ENCODE data around the gene LRRC4C. TPM values are rescaled to one million over a fixed set of nuclear protein-coding genes. Genes with fewer than 3 reads are reported as not detected.

LRRC4C gene
- not detected in 2 replicates for total RNA-seq (2012; rRNA removed)

DNA sequence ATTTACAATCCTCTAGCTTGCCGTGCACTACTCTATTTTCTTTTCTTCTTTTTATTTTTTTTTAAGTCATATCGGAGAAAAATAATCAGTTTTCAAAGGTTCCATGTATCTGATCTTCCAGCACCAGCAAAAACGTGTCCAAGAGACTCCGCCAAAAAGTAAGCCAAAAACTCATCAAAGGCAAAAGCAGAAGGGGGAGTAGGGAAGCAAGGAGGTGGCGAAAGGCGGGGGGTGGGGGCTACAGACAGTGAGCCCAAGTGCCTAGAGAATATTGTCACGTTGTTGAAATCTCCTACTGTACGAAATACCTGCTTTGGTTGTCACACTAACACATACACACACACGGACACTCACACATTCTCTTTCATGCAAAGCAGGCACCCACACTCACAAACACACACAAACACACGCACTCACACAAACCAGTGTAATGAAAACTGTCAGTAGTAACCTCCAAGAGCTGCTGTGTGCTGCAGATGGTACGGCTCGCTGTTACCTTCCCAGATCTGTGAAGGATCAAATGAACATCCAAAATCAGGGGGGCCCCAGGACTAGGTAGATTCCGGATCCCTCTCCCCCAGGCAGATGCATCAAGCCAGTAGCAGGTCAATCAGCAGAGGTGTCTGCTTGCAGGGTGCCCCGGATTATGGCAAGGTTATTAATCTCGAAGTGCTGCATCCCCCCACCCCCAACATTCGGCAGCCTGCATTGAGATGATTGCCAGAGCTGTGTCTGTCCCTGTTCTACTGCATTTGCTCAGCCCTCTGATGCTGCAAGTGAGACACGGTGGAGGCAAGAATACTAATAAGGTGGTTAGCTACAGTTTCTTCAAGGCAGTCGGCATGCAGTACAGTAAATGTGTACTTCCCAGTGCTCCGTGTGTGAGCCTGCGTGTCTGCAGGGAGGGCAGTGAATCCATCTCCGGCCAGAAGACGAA, at the start of gene LRRC4C:
TSS of gene LRRC4C (minus strand) at position 188 of the 937 bp plus-strand sequence.
- H3K4me2 ChIP-seq (ENCODE audit: low read length), result no peak within 1 kb of the TSS
- no peaks in the 10 kb centered on the region for H3K9me3 ChIP-seq (replicated peaks; ENCODE audit: low read length)
- no peak within 1 kb of the TSS for H3K4me3 ChIP-seq (ENCODE audit: low read length)
- H3K9ac ChIP-seq (ENCODE audit: low read depth, low read length), result no peak within 1 kb of the TSS
- no peaks in the 10 kb centered on the region for H3K4me1 ChIP-seq (ENCODE audit: control insufficient read depth, insufficient read depth, low read length)
- H3K27me3 ChIP-seq (ENCODE audit: control insufficient read depth, insufficient read depth, low read length), result no peaks in the 10 kb centered on the region
- H3K36me3 ChIP-seq (ENCODE audit: insufficient read depth, low read length), result no peaks in the 10 kb centered on the region

- no peak overlapping the region for H3K4me3 ChIP-seq (ENCODE audit: low read length)
- H3K27me3 ChIP-seq (ENCODE audit: control insufficient read depth, insufficient read depth, low read length), result no peaks in the 10 kb centered on the region
- no peaks in the 10 kb centered on the region for H3K36me3 ChIP-seq (ENCODE audit: insufficient read depth, low read length)
- no peak overlapping the region for H3K9ac ChIP-seq (ENCODE audit: low read depth, low read length)
- H3K4me1 ChIP-seq (ENCODE audit: control insufficient read depth, insufficient read depth, low read length), result no peaks in the 10 kb centered on the region
- peaks cover 3% of the 10 kb centered on the region for H3K9me3 ChIP-seq (replicated peaks; ENCODE audit: low read length)
- H3K4me2 ChIP-seq (ENCODE audit: low read length), result no peak overlapping the region
Observed at GRCh38 chr11:41508121-41508520, 48.7 kb upstream of the LRRC4C start.

GRCh38 chr11:41499429-41499828, 40.0 kb upstream of the LRRC4C start:
- no peak overlapping the region for H3K4me3 ChIP-seq (ENCODE audit: low read length)
- no peaks in the 10 kb centered on the region for H3K4me1 ChIP-seq (ENCODE audit: control insufficient read depth, insufficient read depth, low read length)

DNA sequence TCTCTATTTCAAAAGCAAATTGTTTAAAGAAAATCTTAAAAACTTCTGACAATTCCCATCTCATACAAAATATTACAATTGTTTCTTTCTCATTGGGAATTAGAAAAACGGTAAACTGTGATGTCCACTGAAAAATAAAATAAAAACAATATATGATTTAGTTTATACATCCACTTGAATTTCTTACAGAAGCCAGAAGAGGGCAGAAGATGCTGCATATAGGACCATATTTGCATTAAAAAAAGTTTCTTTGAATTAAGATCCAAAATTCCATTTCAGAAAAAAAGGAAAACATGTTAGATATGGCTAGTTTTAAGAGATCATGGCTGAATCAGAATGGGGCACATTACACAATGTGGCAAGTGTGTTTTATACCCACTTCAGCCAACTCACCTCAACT, 39.3 kb upstream of the LRRC4C start:
- Histone ChIP-seq H3K9ac (ENCODE audit: low read depth, low read length) (no peak overlapping the region), H3K4me1 (ENCODE audit: control insufficient read depth, insufficient read depth, low read length) (no peaks in the 10 kb centered on the region), H3K27me3 (ENCODE audit: control insufficient read depth, insufficient read depth, low read length) (no peaks in the 10 kb centered on the region), H3K4me3 (ENCODE audit: low read length) (no peak overlapping the region), H3K9me3 (replicated peaks; ENCODE audit: low read length) (no peaks in the 10 kb centered on the region), H3K36me3 (ENCODE audit: insufficient read depth, low read length) (no peaks in the 10 kb centered on the region), H3K4me2 (ENCODE audit: low read length) (no peak overlapping the region)

More at GRCh38 chr11:41499429-41499828, 40.0 kb upstream of the LRRC4C start:
- H3K9ac ChIP-seq (ENCODE audit: low read depth, low read length), result no peak overlapping the region
- H3K9me3 ChIP-seq (replicated peaks; ENCODE audit: low read length), result no peaks in the 10 kb centered on the region
- no peak overlapping the region for H3K4me2 ChIP-seq (ENCODE audit: low read length)
- no peaks in the 10 kb centered on the region for H3K36me3 ChIP-seq (ENCODE audit: insufficient read depth, low read length)
- no peaks in the 10 kb centered on the region for H3K27me3 ChIP-seq (ENCODE audit: control insufficient read depth, insufficient read depth, low read length)

DNA sequence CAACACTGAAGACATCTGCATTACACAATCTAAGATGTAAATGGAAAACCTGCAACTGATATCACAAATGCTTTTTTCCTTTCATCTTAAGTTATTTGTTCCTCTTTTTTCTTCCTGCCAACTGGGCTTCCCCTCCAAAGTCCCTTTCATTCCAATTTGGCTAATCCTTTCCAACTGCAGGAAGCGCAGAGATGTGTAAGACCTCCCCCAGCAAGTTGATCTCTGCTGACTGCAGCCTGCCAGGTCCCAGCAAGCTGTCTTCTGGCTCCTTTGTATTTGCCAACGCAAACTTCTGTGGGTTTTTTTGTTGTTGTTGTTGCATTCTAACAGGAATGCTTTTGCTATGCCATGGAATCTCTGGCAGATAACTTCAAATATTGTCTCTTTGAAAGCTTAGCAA, 38.5 kb upstream of the LRRC4C start:
- H3K36me3 ChIP-seq (ENCODE audit: insufficient read depth, low read length), result no peaks in the 10 kb centered on the region
- no peak overlapping the region for H3K9ac ChIP-seq (ENCODE audit: low read depth, low read length)
- H3K4me2 ChIP-seq (ENCODE audit: low read length), result no peak overlapping the region
- H3K27me3 ChIP-seq (ENCODE audit: control insufficient read depth, insufficient read depth, low read length), result no peaks in the 10 kb centered on the region
- no peaks in the 10 kb centered on the region for H3K4me1 ChIP-seq (ENCODE audit: control insufficient read depth, insufficient read depth, low read length)
- H3K9me3 ChIP-seq (replicated peaks; ENCODE audit: low read length), result no peaks in the 10 kb centered on the region
- H3K4me3 ChIP-seq (ENCODE audit: low read length), result no peak overlapping the region

GRCh38 chr11:41494716-41495115, 35.3 kb upstream of the LRRC4C start:
- H3K27me3 ChIP-seq (ENCODE audit: control insufficient read depth, insufficient read depth, low read length), result no peaks in the 10 kb centered on the region
- H3K9me3 ChIP-seq (replicated peaks; ENCODE audit: low read length), result no peaks in the 10 kb centered on the region
- H3K4me1 ChIP-seq (ENCODE audit: control insufficient read depth, insufficient read depth, low read length), result no peaks in the 10 kb centered on the region
- H3K9ac ChIP-seq (ENCODE audit: low read depth, low read length), result no peak overlapping the region
- no peak overlapping the region for H3K4me2 ChIP-seq (ENCODE audit: low read length)
- H3K4me3 ChIP-seq (ENCODE audit: low read length), result no peak overlapping the region
- no peaks in the 10 kb centered on the region for H3K36me3 ChIP-seq (ENCODE audit: insufficient read depth, low read length)

GRCh38 chr11:41486424-41486823, 27.0 kb upstream of the LRRC4C start:
- Histone ChIP-seq H3K36me3 (ENCODE audit: insufficient read depth, low read length) (no peaks in the 10 kb centered on the region), H3K27me3 (ENCODE audit: control insufficient read depth, insufficient read depth, low read length) (no peaks in the 10 kb centered on the region), H3K4me2 (ENCODE audit: low read length) (no peak overlapping the region), H3K4me1 (ENCODE audit: control insufficient read depth, insufficient read depth, low read length) (no peaks in the 10 kb centered on the region), H3K9ac (ENCODE audit: low read depth, low read length) (no peak overlapping the region), H3K9me3 (replicated peaks; ENCODE audit: low read length) (peaks cover 3% of the 10 kb centered on the region), H3K4me3 (ENCODE audit: low read length) (no peak overlapping the region)

DNA sequence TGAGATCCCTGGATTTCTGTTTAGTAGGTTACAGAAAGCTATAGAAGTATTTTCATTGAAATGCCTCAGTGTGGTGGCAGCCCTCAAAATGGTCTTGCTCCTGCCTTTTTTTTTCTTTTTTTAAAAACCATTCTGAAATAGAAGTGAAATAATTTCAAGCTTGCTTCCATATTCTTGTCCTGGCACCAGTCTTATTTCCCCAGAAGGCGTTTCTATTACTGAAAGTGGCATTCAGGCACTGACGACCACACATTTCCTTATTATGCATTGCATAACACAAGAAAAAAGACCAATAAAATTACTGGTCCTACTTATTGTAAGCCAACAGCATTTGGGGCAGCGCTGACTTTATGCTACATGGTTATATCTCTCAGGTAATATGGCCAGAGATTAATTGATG, 24.5 kb upstream of the LRRC4C start:
- no peaks in the 10 kb centered on the region for H3K36me3 ChIP-seq (ENCODE audit: insufficient read depth, low read length)
- no peak overlapping the region for H3K4me3 ChIP-seq (ENCODE audit: low read length)
- peaks cover 3% of the 10 kb centered on the region for H3K9me3 ChIP-seq (replicated peaks; ENCODE audit: low read length)
- H3K4me1 ChIP-seq (ENCODE audit: control insufficient read depth, insufficient read depth, low read length), result no peaks in the 10 kb centered on the region
- no peaks in the 10 kb centered on the region for H3K27me3 ChIP-seq (ENCODE audit: control insufficient read depth, insufficient read depth, low read length)
- H3K4me2 ChIP-seq (ENCODE audit: low read length), result no peak overlapping the region
- no peak overlapping the region for H3K9ac ChIP-seq (ENCODE audit: low read depth, low read length)

- H3K4me1 ChIP-seq (ENCODE audit: control insufficient read depth, insufficient read depth, low read length), result no peaks in the 10 kb centered on the region
- H3K27me3 ChIP-seq (ENCODE audit: control insufficient read depth, insufficient read depth, low read length), result no peaks in the 10 kb centered on the region
- H3K4me2 ChIP-seq (ENCODE audit: low read length), result no peak overlapping the region
- H3K9ac ChIP-seq (ENCODE audit: low read depth, low read length), result no peak overlapping the region
- no peaks in the 10 kb centered on the region for H3K36me3 ChIP-seq (ENCODE audit: insufficient read depth, low read length)
- no peaks in the 10 kb centered on the region for H3K9me3 ChIP-seq (replicated peaks; ENCODE audit: low read length)
- no peak overlapping the region for H3K4me3 ChIP-seq (ENCODE audit: low read length)
Observed at GRCh38 chr11:41479179-41479578, 19.7 kb upstream of the LRRC4C start.

DNA sequence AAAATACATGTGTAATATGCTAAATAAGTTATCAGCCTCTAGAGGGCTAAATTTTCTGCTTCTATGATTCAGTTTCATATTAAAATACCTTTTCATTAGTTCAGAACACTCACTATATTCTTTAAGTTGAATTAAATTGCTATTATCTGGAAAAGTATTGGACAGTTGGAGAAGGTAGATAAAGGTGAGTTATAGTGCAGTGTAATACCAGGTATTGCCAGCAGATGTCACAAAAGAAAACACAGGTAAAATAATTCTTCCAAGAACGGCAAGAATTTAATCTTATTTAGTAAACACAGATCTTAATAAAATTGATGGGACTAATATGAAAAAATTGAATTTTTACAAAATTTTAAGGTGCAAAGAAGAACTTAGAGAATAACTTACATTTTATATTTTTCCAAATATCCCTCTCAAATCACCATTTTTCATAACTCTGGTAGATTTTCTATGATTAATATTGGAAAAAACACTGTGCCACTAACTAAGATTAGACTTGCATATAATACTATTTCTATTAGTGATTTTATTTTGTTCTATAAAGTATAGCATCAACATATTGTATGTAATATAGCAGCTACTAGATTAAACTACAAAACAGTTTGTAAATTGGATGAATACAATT, 1.7 kb upstream of the LRRC4C start:
- Histone ChIP-seq H3K4me1 (ENCODE audit: control insufficient read depth, insufficient read depth, low read length) (no peaks in the 10 kb centered on the region), H3K27me3 (ENCODE audit: control insufficient read depth, insufficient read depth, low read length) (no peaks in the 10 kb centered on the region), H3K9ac (ENCODE audit: low read depth, low read length) (no peak overlapping the region), H3K9me3 (replicated peaks; ENCODE audit: low read length) (no peaks in the 10 kb centered on the region), H3K36me3 (ENCODE audit: insufficient read depth, low read length) (no peaks in the 10 kb centered on the region), H3K4me3 (ENCODE audit: low read length) (no peak overlapping the region), H3K4me2 (ENCODE audit: low read length) (no peak overlapping the region)

DNA sequence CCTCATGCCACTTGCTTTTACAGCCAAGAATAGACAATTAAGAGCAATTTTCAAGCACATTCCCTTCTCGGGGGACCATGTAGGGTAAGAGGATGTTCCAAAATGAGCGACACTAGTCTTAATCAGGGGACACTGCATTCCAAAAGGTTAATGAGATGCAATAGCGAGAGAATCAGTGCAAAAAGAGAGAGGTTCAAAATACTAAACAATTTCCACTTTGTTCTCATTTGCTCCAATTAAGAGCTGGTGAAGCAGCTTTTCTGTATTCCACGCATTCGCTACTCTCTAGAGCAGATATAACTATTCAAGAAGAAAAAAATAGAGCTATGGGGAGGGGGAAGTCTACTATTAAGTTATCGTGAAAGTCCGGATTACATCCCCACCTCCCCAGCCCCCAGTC, 811 bp downstream of the LRRC4C start:
- H3K9me3 ChIP-seq (replicated peaks; ENCODE audit: low read length), result no peaks in the 10 kb centered on the region
- no peaks in the 10 kb centered on the region for H3K4me1 ChIP-seq (ENCODE audit: control insufficient read depth, insufficient read depth, low read length)
- no peaks in the 10 kb centered on the region for H3K36me3 ChIP-seq (ENCODE audit: insufficient read depth, low read length)
- no peak overlapping the region for H3K9ac ChIP-seq (ENCODE audit: low read depth, low read length)
- no peak overlapping the region for H3K4me3 ChIP-seq (ENCODE audit: low read length)
- no peaks in the 10 kb centered on the region for H3K27me3 ChIP-seq (ENCODE audit: control insufficient read depth, insufficient read depth, low read length)
- no peak overlapping the region for H3K4me2 ChIP-seq (ENCODE audit: low read length)

All from skeletal muscle satellite cell (primary cell).